ENCODE measurements around the gene IGF2R.
"Not testable (repeated sequence)": the region's sequence is repeated elsewhere in the genome, so short reads cannot be mapped to it uniquely, and the experiment has no call there.

The IGF2R gene

DNA sequence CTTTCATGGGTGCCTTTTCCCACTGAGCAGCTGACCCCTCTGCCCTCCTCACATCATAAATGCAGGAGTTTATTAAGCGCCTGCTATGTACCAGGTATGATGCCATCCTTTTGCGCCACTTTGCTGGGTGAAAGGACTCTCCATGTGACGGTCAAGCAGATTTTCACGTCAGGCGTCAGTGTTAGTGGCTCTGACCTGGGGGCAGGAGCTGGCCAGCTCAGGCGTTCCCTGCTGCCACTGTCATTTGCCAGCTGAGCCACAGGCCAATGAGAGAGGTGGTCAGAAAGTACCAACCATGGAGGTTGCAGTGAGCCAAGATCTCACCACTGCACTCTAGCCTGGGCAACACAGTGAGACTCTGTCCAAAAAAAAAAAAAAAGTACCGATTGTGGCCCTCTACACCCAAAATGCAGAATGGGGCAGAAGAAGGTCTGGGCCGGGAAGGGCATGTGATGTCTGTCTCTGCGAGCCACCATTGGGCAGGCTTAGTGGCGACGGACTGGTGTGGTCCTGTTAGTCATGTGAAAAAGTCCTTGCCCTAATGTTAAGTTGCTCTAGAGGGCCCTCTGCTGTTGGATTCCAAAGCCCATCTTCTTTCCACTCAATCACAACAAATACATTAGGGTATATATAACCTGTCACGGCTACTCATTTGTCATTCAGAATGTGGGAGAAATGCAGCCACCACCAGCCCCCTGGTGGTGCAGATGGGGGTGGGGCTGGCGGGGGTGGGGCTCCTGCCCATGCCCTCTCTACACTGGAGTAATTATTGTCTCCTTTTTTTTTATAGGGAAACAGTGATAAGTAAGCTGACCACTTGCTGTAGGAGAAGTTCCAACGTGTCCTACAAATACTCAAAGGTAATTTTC, 134.3 kb downstream of the IGF2R start:
- peak; percentile 25 for DNase-seq

DNA sequence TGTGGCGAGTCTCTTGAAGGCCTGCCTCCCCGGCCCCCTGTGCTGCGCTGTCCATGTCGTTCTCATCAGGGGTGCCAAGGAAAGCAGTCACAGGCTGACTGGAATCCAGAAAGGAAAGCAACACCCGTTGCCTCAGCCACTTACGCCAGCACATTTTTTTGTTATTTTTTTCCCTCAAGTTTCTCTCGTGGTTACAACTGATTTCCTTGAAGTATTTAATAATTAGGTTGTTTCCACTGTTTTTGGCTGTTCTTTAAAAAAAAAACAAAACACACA, 134.9 kb downstream of the IGF2R start:
- DNase-seq: no peak

DNA sequence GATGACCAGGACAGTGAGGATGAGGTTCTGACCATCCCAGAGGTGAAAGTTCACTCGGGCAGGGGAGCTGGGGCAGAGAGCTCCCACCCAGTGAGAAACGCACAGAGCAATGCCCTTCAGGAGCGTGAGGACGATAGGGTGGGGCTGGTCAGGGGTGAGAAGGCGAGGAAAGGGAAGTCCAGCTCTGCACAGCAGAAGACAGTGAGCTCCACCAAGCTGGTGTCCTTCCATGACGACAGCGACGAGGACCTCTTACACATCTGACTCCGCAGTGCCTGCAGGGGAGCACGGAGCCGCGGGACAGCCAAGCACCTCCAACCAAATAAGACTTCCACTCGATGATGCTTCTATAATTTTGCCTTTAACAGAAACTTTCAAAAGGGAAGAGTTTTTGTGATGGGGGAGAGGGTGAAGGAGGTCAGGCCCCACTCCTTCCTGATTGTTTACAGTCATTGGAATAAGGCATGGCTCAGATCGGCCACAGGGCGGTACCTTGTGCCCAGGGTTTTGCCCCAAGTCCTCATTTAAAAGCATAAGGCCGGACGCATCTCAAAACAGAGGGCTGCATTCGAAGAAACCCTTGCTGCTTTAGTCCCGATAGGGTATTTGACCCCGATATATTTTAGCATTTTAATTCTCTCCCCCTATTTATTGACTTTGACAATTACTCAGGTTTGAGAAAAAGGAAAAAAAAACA, 136.1 kb downstream of the IGF2R start:
- DNase-seq: no peak

DNA sequence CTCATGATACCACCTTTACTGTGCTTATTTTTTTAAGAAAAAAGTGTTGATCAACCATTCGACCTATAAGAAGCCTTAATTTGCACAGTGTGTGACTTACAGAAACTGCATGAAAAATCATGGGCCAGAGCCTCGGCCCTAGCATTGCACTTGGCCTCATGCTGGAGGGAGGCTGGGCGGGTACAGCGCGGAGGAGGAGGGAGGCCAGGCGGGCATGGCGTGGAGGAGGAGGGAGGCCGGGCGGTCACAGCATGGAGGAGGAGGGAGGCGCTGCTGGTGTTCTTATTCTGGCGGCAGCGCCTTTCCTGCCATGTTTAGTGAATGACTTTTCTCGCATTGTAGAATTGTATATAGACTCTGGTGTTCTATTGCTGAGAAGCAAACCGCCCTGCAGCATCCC, 137.1 kb downstream of the IGF2R start:
- DNase-seq: no peak

DNA sequence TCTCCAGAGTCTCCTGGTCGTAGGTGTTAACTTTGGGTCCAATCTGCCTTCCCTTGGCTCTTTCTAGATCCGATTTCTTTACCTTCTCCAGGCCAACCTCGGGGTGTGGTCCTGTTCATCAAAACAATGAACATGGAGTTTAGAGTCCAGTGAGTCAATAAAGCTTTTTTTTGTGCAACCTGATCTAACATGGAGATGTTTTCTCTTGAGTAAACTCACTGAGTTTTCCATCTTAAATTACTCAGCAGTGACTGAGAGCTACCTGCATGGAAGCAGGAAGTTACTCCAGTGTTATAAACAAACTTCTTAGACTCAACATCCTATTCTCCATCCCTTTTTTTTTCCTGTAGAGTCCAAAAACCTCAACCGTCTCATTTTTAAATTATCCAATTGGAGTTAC, 137.8 kb downstream of the IGF2R start:
- DNase-seq: no peak

DNA sequence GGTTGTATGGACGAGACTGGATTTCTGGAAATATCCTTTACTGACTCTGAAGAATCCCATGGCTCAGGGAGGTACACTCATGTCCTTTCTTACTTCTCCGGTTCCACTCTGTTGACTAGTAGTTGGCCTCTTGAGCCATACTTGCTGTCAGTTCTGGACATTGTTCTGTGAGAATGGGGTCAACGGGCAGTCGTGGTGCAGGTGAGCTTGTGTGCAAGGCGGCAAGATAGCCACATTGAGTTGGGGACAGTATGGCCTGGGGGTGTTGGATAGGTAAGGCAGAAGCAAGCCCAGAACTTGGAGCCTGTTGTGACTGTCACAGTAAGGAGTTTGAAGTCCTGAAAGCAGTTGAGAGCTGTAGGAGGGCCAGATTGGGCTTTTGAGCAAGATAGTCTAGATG, 139.2 kb downstream of the IGF2R start:
- DNase-seq: no peak

DNA sequence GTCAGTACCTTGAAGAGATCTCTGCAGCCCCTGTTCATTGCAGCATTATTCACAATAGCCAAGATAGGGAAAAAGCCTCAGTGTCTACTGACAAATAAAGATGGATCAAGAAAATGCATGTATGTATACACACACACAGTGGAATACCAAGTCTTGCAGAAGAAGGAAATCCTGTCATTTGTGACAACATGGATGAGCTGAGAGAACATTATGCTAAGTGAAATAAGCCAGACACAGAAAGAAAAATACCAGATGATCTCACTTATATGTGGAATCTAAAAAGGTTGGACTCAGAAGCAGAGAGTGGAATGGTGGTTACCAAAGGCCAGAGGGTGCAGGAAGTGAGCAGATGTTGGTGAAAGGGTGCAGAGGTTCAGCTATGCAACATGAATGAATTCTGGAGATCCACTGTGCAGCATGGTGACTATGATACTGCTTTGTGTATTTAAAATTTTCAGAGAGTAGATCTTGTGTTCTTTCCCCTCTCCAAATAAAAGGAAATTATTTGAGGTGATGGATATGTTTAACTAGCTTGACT, 141.8 kb downstream of the IGF2R start:
- DNase-seq: no peak

DNA sequence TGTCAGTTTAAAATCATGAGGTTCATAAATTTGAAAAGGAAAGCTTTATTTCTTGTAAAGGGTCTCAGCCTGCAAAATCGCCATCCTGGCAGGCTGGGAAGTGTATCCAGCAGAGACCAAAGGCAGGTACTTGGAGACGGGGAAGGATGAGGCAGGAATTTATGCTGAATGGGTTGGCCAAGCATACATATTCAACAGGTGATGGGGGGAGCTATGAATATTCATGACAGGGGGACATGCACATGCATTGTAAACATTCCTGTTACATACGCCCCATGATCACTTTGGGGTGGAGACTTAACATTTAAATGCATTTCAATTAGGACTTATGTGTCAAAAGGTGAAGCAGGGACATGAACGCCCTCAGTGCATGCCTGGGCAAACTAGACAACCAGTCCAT, 142.9 kb downstream of the IGF2R start:
- no peak for DNase-seq

DNA sequence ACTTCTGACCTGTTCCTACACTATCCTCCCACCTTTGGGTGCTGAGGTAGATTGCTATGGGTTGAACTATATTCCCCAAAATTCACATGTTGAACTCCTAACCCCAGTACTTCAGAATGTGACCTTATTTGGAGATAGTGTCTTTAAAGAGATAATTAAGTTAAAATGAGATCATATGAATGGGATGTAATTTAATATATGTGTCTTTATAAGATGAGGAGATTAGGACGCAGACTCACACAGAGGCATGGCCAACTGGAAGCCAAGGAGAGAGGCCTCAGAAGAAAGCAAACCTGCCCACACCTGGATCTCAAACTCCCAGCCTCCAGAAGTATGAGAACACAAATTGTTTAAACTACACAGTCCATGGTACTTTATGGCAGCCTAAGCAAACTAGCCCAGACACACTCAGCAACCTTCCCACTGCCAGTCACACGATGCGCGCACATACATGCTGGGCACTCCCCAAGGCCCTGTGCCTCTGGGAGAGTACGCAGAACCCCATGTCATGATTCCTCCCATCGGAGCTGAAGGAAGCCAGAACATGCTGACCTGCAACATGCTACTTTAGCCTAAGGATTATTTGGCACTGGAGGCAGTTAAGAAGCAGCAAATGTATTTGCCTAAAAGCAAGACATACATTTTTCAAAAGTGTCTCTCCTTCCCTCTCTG, 143.9 kb downstream of the IGF2R start:
- DNase-seq: no peak

DNA sequence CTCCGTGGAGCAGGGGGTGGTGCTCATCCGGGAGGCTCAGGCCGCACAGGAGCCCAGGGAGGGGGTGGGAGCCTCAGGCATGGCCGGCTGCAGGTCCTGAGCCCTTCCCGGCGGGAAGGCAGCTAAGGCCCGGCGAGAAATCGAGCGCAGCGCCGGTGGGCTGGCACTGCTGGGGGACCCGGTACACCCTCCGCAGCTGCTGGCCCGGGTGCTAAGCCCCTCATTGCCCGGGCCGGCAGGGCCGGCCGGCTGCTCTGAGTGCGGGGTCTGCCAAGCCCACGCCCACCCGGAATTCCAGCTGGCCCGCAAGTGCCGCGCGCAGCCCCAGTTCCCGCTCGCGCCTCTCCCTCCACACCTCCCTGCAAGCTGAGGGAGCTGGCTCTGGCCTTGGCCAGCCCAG, 145.7 kb downstream of the IGF2R start:
- DNase-seq: not testable (repeated sequence)

DNA sequence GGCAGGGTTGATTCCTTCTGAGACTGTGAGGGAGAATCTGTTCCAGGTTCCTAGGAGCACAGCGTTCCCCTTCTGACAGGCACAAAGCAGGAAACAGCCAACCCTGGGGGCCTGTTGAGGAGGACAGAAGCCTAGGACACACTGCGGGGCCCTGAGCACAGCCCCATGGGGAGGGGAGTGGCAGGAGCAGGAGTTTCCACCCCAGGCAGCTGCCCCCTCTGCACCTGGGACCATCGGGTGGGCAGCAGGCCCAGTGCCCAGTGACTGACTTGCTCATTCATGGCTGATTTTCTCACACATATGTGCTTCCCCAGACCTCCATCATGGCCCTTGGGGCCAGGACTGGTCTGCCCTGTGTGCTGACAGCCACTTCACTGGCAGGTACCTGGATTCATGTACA, 146.5 kb downstream of the IGF2R start:
- no peak for DNase-seq

DNA sequence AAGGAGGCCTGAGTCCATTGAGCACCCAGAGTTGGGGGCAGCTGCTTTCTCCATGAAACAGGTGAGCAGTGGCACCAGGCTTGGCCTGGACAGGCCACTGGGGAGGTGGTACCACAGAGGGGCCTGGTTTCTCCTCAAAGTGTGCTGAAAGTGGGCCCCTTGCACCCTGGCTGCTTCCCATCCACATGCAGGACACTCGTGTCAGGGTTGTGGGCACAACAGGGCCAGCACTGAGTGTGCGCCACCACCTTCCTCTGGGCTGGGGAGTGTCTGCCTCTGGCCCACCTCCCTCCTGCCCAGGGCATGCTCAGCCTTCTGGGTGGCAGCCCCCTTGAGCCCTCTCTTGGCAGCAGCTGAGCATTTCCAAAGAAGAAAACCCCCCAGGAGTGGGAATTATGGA, 147.5 kb downstream of the IGF2R start:
- no peak for DNase-seq

DNA sequence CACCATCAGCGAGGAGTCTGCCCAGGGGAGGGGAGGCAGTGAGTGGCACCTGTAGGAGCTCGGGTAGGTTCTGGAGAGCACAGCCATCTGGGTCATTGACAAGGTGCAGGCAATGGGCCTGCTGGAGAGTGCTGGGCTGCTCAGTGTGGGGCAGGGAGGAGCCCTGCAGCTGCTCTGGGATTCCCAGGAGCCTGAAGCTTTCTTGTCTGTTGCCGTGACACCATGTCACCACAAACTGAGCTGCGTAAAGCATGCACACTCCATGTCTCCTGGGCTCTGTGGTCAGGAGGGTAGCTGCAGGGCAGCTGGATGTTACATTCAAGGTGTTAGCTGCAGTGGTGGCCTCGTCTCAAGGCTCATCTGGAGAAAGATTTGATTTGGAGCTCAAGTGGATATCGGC, 148.3 kb downstream of the IGF2R start:
- DNase-seq: no peak

DNA sequence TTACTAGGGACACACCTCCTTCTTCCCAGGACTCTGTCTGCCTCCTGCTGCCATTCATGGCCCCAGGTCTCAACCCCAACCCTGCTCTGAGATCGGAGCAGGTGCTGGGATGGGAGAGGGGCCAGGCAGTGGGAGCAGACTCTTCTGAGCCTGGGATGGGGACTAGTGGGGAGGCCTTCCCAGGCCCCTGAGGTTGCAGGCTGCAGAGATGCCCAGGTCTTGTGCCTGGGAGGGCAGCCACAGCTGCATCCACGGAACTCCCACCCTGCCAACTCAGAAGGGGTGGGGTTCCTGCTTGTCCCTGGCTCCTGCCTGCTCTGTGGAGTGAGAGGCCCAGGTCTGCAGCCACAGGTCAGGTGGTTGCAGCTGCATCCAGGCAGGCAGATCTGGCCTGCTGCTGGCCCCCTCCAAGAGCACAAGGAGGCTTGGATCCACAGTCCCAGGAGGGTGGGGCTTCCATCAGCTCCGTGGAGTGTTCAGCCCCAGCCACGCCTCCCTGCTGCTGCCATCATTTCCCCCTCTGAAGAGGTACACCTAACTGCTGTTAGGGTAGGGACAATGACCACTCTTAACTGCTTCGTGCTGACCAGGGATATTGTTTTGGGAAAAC, 149.8 kb downstream of the IGF2R start:
- no peak for DNase-seq

DNA sequence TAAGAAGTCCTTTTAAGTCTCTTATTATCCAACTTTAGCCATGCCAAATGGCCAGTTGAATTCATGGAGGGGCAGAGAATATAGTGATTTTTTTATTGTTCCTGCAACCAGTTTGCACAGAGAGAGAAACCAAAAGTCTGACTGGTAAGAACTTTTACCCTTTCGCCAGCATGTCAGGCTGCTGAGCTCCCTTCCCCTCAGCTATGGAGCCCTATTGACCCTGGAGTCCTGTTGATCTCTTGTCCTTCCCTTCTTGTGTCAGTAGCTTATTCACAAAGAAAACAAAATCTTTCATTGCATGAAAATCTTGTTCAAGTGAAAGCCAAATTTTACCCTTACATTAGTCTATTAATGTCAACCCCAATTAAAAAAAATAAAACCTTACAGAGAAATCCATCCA, 151.2 kb downstream of the IGF2R start:
- DNase-seq: no peak

DNA sequence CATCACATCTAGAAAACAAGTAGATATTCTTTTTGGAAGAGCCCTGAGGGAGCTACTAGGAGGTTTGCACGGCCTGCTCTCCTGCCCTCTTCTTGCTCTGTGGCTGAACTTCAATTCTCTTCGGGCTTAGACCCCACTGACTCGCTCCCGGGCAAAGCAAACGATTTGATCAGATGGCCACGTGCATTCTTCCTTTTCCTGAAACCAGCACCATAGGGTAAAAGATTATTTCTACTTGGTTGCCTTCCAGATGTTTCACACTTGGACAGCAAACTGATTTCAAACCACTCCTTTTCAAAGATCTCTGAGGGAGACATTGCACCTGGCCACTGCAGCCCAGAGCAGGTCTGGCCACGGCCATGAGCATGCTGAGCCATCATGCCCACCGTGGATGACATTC, 152.7 kb downstream of the IGF2R start, which contains the start of gene SLC22A1:
Gene SLC22A1, plus strand, starts transcription at position 258 of the 400 bp plus-strand sequence. Its CDS starts 121 bp downstream, at position 379.
- DNase-seq: no peak

DNA sequence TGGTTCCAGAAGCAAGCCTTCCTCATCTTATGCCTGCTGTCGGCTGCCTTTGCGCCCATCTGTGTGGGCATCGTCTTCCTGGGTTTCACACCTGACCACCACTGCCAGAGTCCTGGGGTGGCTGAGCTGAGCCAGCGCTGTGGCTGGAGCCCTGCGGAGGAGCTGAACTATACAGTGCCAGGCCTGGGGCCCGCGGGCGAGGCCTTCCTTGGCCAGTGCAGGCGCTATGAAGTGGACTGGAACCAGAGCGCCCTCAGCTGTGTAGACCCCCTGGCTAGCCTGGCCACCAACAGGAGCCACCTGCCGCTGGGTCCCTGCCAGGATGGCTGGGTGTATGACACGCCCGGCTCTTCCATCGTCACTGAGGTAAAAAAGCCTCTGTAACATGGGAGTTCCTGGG, 153.1 kb downstream of the IGF2R start:
- DNase-seq: no peak

DNA sequence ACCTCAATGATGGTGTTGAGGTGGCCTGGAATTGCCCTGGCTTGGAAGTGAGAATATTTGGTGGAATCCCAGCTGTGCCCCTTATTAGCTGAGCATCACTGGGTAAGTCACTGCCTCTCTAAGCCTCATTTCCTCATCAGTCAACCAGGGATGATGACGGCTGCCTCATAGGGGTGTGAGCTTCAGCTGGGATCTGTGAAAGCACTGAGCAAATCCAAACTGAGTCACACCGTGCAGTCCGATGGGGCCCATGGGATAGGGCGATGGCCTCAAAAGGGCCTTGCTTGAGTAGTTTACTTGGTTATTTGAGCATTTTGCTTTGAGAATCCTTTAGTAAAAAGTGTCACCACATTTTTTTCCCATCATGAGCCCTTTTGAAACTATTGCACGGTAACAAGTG, 153.9 kb downstream of the IGF2R start:
- no peak for DNase-seq

DNA sequence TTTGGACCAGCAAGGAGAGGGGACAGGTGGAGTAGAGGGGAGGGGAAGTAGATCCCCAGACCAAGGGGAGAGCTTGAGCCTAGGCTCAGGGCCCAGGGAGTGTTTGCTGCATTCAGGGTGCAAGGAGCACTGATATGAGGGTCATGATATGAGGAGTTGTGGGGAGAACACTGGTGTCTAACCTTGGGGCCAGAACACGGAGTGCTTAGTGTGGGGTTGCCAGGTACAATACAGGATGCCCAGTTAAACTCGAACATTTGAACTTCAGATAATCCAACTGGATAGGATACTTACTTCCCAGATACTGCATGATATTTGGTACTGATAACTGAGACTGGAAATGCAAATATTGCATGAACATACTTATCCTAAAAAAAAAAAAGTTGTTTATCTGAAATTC, 155.1 kb downstream of the IGF2R start:
- DNase-seq: no peak

DNA sequence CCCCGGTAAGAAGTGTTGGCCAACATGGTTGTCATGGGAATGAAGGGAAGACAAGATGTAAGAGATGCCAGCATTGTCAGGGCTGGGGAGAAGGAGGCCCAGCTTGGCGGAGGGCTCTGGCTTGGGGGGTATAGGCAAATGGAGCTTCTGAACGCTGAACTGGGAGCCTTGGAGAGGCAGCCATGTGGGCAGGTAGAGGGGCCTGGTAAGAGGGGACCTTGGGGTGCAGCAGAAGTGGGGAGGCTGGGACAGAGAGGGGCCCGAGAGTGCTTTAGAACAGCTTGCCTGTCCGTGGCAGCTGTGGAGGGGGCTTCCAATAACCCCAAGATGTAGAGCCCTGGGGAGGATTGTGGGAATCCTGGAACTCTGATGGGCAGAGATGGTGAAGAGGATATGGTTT, 155.7 kb downstream of the IGF2R start:
- no peak for DNase-seq

DNA sequence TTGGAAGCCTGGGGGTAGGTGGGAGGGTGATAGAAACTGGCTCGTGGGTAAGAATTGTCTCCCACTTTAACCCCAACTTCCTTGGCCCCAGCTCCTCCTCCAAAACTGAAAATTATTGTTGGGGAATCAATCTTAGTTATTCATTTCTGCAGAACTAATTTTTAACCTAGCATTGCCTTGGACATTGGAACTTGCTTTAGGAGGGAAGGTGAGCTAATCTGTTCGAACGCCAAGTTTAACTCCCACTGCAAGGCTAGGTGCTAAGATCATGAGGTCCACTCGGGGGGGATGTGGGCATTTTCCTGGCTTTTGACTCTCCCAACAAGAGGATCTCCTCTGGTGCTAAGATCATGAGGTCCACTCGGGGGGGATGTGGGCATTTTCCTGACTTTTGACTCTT, 156.2 kb downstream of the IGF2R start:
- not testable (repeated sequence) for DNase-seq

DNA sequence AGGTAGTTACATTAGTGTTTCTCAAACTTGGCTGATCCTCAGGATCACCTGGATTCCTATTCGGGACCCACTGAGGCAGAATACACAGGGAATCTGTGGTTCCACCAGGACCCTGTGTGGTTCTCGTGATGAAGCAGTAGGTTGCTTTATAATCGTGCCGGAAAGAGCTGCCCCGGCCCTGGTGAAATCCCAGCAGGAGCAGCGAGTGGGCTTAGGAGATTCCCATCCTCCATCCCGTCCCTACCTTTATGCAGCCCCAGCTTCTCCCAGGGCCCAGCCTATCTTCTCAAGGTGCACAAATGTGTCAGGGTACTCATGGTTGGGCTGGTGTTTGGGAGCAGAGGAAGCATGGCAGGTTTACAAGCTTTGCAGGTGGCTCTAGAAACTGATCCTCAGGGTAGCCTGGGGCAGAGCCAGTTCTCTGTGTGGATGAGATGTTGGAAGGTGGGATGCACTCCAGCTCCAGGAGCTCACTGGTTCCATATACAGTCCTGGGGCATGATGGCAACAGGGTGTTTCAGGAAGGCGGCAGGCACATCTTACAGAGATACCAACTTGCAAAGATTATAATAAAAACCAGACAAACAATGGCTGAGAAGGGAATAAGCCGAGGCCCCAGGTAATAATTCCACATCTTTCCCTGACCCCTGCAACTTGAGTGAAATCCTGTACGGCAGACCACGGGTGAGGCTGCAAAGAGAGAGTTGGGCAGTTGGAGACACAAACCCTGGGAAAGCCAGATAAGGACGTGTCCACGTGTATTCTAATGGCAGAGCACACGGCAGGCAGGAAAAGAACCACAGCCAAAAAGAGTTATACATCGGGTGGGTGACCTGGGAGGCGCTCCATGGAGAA, 158.6 kb downstream of the IGF2R start:
- no peak for DNase-seq

Measured in MV-4-11 (cell line).